ENCODE results near the gene ACADM.
"Not testable (repeated sequence)": the region's sequence is repeated elsewhere in the genome, so short reads cannot be mapped to it uniquely, and the experiment has no call there.

The ACADM gene

DNA sequence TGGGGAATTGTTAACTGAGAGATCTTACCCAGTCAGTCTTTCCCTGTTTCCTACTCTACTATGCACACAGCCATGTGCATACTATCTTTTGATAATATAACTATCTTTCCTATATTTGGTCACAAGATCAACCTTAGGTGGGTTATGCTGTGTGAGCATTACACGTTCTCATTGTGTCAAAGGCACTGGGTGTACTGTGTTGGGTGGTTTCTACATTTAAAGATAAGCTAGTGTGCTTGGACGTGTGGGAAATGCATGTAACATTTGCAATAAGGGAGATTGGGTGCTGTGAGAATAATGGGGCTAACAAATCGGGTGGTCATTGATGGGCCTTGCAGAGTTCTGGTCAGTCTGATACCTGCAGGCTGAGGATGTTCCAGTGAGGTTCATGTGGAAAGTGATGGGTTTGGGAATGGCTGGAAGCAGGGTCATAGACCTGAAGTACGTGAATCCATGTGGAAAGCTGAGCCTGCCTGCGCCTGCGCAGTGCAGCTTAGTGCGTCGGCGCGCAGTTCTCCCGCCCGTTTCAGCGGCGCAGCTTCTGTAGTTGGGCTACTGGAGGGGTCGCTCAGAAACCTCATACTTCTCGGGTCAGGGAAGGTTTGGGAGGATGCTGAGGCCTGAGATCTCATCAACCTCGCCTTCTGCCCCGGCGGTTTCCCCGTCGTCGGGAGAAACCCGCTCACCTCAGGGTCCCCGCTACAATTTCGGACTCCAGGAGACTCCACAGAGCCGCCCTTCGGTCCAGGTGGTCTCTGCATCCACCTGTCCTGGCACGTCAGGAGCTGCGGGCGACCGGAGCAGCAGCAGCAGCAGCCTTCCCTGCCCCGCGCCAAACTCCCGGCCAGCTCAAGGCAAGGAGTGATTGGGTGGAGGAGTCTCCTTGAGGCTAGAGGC lies 72.1 kb downstream of the ACADM start, which contains the start of gene MSH4:
TSS of gene MSH4 (plus strand) at position 507 of the 897 bp plus-strand sequence. CDS start at position 611, 104 bp downstream.
- DNase-seq: no peak

DNA sequence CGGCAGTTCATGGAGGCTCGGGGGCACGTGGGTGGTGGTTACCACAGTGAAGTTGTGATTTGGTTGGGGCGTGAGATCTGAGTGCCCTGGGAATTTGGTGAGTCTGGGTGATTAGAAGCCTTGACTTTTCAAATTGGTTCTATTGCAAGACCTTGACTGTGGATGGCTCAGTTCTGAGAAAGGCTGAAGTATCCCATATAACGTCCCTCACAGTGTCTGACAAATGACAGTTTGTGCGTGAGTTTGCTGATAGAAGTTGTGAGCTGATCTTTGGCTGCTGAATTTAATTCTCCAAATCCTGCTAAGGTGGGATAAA lies 72.7 kb downstream of the ACADM start:
- no peak for DNase-seq

DNA sequence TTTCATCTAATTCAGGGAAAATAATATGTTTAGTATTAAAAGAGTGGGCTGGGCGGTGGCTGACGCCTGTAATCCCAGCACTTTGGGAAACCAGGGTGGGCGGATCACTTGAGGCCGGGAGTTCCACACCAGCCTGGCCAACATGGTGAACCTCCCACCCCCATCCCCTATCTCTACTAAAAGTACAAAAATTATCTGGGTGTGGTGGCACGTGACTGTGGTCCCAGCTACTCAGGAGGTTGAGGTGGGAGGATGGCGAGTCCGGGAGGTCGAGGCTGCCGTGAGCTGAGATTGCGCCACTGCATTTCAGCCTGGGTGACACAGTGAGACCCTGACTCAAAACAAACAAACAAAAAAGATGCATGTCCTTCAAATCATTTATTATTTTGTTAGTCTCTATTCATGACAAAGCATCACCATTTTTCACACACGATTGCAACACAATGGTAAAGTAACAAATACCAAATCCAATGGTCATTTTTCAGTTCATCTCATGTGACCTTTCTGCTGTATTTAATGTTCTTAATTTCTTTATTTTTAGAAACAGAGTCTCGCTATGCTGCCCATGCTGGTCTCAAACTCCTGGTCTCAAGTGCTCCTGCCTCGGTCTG lies 73.2 kb downstream of the ACADM start:
- DNase-seq: no peak

DNA sequence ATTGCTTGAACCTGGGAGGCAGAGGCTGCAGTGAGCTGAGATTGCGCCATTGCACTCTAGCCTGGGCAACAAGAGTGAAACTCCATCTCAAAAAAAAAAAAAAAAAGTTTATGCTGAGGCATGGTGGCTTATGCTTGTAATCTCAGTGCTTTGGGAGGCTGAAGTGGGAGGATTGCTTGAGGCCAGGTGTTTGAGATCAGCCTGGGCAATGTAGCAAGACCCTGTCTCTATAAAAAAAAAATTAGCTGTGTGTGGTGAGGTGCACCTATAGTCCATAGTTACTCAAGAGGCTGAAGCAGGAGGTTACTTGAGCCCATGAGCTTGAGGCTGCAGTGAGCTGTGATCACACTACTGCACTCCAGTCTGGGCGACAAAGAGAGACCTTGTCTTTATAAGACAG lies 77.0 kb downstream of the ACADM start:
- DNase-seq: not testable (repeated sequence)

DNA sequence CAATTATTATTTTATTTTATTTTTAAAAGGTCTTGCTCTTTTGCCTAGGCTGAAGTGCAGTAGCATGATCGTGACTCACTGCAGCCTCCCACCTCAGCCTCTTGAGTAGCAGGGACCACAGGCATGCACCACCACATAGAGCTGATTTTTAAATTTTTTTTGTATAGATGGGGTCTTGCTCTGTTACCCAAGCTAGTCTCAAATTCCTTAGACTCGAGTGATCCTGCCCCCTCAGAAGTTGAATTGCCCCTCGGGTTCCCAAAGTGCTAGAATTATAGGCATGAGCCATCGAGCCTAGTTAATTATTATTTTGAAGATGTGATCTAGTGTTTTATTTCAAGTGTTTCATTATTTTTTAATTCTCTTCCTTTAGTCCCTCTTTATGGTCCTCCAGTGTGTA lies 84.4 kb downstream of the ACADM start:
- no peak for DNase-seq

DNA sequence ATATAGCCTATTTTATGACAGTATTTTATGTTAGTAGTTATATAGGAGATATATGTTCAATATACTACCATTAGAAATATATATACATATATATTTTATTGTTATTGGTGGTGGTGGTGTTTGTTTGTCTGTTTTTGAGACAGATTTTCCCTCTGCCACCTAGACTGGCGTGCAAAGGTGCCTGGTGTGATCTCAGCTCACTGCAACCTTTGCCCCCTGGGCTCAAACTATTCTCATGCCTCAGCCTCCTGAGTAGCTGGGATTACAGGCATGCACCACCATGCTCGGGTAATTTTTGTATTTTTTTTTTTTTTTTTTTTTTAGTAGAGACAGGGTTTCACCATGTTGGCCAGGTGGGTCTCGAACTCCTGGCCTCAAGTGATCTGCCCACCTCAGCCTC lies 85.6 kb downstream of the ACADM start:
- not testable (repeated sequence) for DNase-seq

DNA sequence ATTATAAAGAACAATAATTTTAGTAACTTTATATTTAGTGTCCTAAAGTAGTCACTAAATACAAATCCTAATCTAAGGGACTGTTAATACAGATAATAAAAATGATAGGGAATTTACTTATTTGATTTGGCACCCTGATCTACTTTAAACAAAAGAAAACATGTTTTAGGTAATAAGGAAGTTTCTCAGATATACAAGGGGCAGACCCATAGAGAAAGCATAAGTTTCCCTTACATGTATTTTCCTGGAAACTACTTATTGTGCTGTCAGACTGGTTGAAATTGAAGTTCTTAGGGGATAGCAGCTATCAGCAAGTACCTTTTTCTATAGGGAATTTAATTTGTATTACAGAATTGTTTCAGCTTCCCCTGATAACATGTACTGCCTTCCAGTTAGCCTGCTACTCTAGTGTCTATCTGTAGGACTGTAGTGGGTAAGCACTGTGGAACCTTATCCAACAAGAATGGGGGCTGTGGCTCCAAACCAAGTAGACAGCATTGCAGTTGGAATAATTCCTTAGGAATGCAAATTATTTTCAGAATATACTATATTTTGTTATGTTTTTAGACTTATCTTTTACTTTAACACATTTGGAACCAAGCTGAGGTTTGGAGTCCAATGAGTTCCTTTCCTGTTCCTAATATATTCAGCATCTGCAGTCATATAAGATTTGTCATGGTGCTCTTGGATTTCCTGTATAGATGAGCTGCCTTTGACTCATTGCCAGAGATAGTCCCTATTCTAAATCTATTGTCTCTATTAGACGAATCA lies 86.9 kb downstream of the ACADM start:
- DNase-seq: no peak

DNA sequence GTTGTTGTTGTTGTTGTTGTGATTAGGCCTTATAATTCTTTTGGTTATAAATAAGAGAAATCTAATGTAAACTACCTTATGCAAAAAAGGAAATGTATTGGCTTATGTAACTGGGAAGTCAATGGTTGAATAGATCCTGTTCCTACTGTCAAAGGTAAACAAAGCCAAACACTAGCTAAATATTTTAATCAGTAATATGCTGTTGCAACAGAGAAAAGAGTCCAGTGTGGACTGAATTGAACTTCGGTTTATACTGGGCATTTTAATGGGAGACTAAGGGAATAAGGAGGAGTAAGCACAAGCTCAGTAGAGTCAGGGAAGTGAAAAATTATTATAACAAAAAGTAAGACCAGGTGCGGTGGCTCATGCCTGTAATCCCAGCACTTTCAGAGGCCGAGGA lies 87.6 kb downstream of the ACADM start:
- no peak for DNase-seq
